Loucy (cell line): ENCODE data around the gene TEX2.
"Not testable (repeated sequence)": the region's sequence is repeated elsewhere in the genome, so short reads cannot be mapped to it uniquely, and the experiment has no call there.

Experiments
- H2AFZ ChIP-seq: fragments of 200-600 bp; sonication (generic); 2 replicates; pipeline ENCODE4 v1.6.0; 2016; ENCODE audit warnings: antibody characterized with exemption, mild to moderate bottlenecking, low read length, moderate library complexity
- H3F3A ChIP-seq: fragments of 200-600 bp; 2 replicates; pipeline ENCODE4 v1.6.0; 2016; ENCODE audit warnings: antibody characterized with exemption, low read depth, mild to moderate bottlenecking
- H3K27me3 ChIP-seq: fragments of 200-600 bp; sonication (generic); 2 replicates; pipeline ENCODE4 v1.6.1; 2014; ENCODE audit warnings: low read length, mild to moderate bottlenecking; ENCODE audit not compliant: insufficient read depth, poor library complexity, severe bottlenecking
- H3K36me3 ChIP-seq: fragments of 200-600 bp; sonication (generic); 2 replicates; pipeline ENCODE4 v1.6.1; 2016; ENCODE audit warnings: low read length; ENCODE audit not compliant: insufficient read depth
- H3K4me1 ChIP-seq: fragments of 200-600 bp; sonication (generic); 2 replicates; pipeline ENCODE4 v1.5.1; 2014; ENCODE audit warnings: low read length, mild to moderate bottlenecking; ENCODE audit not compliant: insufficient read depth, poor library complexity, severe bottlenecking
- H3K4me2 ChIP-seq: fragments of 200-600 bp; sonication (generic); 2 replicates; pipeline ENCODE4 v1.6.0; 2014; ENCODE audit warnings: antibody characterized with exemption, low read length, low read depth, mild to moderate bottlenecking; ENCODE audit not compliant: poor library complexity, severe bottlenecking
- H3K4me3 ChIP-seq: fragments of 200-600 bp; sonication (generic); 2 replicates; pipeline ENCODE4 v1.5.1; 2014; ENCODE audit warnings: low read length, mild to moderate bottlenecking, mixed read lengths; ENCODE audit not compliant: poor library complexity, severe bottlenecking
- H3K79me2 ChIP-seq: fragments of 200-600 bp; sonication (generic); 2 replicates; pipeline ENCODE4 v1.6.1; 2014; ENCODE audit warnings: low read length; ENCODE audit not compliant: insufficient read depth
- H3K9ac ChIP-seq: fragments of 200-600 bp; sonication (generic); 2 replicates; pipeline ENCODE4 v1.6.0; 2014; ENCODE audit warnings: mild to moderate bottlenecking, low read depth, low read length, moderate library complexity; ENCODE audit not compliant: poor library complexity, severe bottlenecking
- H3K9me2 ChIP-seq: fragments of 200-600 bp; sonication (generic); replicated peaks from 2 replicates; pipeline ENCODE4 v1.6.1; 2016; ENCODE audit warnings: low read depth, low read length, mixed read lengths
- H3K9me3 ChIP-seq: fragments of 200-600 bp; sonication (generic); 2 replicates; pipeline ENCODE4 v1.6.1; 2014; ENCODE audit warnings: mild to moderate bottlenecking, antibody characterized with exemption, low read length, low read depth; ENCODE audit not compliant: insufficient read depth
- H4K20me1 ChIP-seq: fragments of 200-600 bp; sonication (generic); 2 replicates; pipeline ENCODE4 v1.6.0; 2014; ENCODE audit warnings: antibody characterized with exemption, low read length, mild to moderate bottlenecking; ENCODE audit not compliant: insufficient read depth, poor library complexity, severe bottlenecking
- CTCF ChIP-seq: fragments of 200-600 bp; sonication (generic); conservative IDR thresholded peaks from 2 replicates; pipeline ENCODE4 v1.5.1; 2014; ENCODE audit warnings: mild to moderate bottlenecking, antibody characterized with exemption, low read length
- EZH2phosphoT487 ChIP-seq: fragments of 200-600 bp; IDR thresholded peaks from 2 replicates; pipeline ENCODE4 v1.6.1; 2018; ENCODE audit warnings: antibody characterized with exemption, mild to moderate bottlenecking, moderate library complexity, borderline replicate concordance

TEX2 gene

GRCh38 chr17:64223283-64223682 is 39.8 kb downstream of the TEX2 start:
- Histone ChIP-seq H3K9me2 (no peaks in the 10 kb centered on the region), H3K9me3 (no peaks in the 10 kb centered on the region), H3K4me3 (no peak overlapping the region), H3F3A (no peaks in the 10 kb centered on the region), H4K20me1 (no peaks in the 10 kb centered on the region), H3K27me3 (no peaks in the 10 kb centered on the region), H3K4me2 (no peak overlapping the region), H3K79me2 (peaks cover 12% of the 10 kb centered on the region; the same call in 1 of the 2 replicates), H2AFZ (no peak overlapping the region), H3K4me1 (no peaks in the 10 kb centered on the region), H3K36me3 (no peaks in the 10 kb centered on the region), H3K9ac (no peak overlapping the region)
- TF ChIP-seq CTCF (no peak), EZH2phosphoT487 (no peak)

GRCh38 chr17:64221679-64222078 is 41.4 kb downstream of the TEX2 start:
- no peaks in the 10 kb centered on the region for H3K4me1 ChIP-seq
- no peaks in the 10 kb centered on the region for H3K36me3 ChIP-seq
- H2AFZ ChIP-seq: no peak overlapping the region
- H3F3A ChIP-seq: no peaks in the 10 kb centered on the region
- H3K9me2 ChIP-seq: no peaks in the 10 kb centered on the region
- H3K9me3 ChIP-seq: no peaks in the 10 kb centered on the region
- no peak overlapping the region for H3K4me2 ChIP-seq
- no peaks in the 10 kb centered on the region for H4K20me1 ChIP-seq
- TF ChIP-seq EZH2phosphoT487 (no peak), CTCF (no peak)
- H3K27me3 ChIP-seq: no peaks in the 10 kb centered on the region
- H3K9ac ChIP-seq: no peak overlapping the region
- H3K4me3 ChIP-seq: no peak overlapping the region
- peaks cover 23% of the 10 kb centered on the region; the same call in 1 of the 2 replicates for H3K79me2 ChIP-seq

GRCh38 chr17:64220604-64221003 is 42.5 kb downstream of the TEX2 start:
- H3K4me3 ChIP-seq, H2AFZ ChIP-seq, H3K36me3 ChIP-seq, H3K9me3 ChIP-seq, H4K20me1 ChIP-seq, H3K9me2 ChIP-seq, H3K4me2 ChIP-seq, H3K9ac ChIP-seq, H3F3A ChIP-seq, H3K4me1 ChIP-seq, H3K27me3 ChIP-seq: not testable (repeated sequence)
- peaks cover 18% of the 10 kb centered on the region; the same call in 1 of the 2 replicates for H3K79me2 ChIP-seq

- Histone ChIP-seq H3K36me3 (no peaks in the 10 kb centered on the region), H3K4me1 (no peaks in the 10 kb centered on the region), H3F3A (no peaks in the 10 kb centered on the region), H3K9me3 (no peaks in the 10 kb centered on the region), H3K79me2 (peaks cover 18% of the 10 kb centered on the region; the same call in 1 of the 2 replicates), H3K4me3 (no peak overlapping the region), H3K9me2 (no peaks in the 10 kb centered on the region), H3K9ac (no peak overlapping the region), H2AFZ (no peak overlapping the region), H3K4me2 (no peak overlapping the region), H3K27me3 (no peaks in the 10 kb centered on the region), H4K20me1 (no peaks in the 10 kb centered on the region)
- TF ChIP-seq CTCF (no peak), EZH2phosphoT487 (no peak)
These were observed 43.5 kb downstream of the TEX2 start for GRCh38 chr17:64219571-64219970.
